Measurements from ENCODE around the gene SULF2.

DNA sequence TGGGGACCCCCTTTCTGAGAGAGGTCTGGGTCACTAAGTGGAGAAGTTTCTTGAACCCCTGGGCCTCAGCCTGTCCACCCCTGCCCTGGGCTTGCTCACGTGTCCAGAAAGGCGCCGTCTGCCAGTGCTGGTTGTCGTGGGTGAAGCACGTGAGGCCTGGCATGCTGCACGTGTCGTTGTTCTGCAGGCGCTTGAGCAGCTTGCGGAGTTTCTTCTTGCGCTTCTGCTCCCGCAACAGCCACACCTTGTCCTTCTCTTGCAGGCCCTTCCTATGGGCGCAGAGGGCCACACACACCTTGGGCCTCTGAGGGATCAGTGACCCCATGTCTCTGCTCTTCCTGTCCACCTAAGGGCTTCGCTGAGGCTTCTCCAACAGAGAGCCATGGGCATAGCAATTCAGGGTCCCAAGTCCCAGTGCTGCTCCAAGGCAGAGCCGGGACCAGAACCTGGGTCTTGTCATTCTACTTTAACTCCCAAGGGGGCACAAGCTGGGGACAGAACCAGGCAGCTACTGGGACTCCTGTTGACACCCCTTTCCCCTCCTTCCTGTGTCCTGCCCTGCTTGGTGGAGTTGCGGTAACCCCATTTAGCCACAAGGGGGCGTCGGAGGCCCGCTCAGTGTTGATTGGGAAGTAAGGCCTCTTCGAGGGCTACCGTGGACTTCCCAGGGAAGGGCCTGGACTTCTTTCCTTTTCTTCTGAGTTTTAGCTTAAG is 121.8 kb downstream of the SULF2 start:
- TF ChIP-seq CTCF (IDR thresholded peaks at IDR 0.05; ENCODE audit: low read depth, low read length, missing input control) (peak; percentile 94), RXRA (IDR thresholded peaks at IDR 0.05) (no peak)
